Endothelial cell of umbilical vein (primary cell): Measurements from ENCODE around the gene DPP6. TPM values are rescaled to one million over a fixed set of nuclear protein-coding genes. Genes with fewer than 3 reads are reported as not detected.

Experiments used
- BruUV-seq: library from RNA; stranded (reverse); fragments of 400-500 nt; replicated peaks from 2 replicates; lab custom pipeline; 2021; lab: Mats Ljungman, UMichigan
- CTCF ChIA-PET: fragments of 300-600, 350-600 bp; sonication (Branson Sonifier 250); formaldehyde crosslinking; loops from one replicate; lab custom pipeline; 2021; ENCODE audit warnings: antibody characterized with exemption, inconsistent platforms; lab: Charles Lee
- POLR2A ChIA-PET: fragments of 300-600, 350-600 bp; sonication (Branson Sonifier 250); formaldehyde crosslinking; loops from one replicate; lab custom pipeline; 2021; ENCODE audit warnings: antibody characterized with exemption, inconsistent platforms; lab: Charles Lee
- DNase-seq: peaks from one replicate; pipeline ENCODE4 v3.0.0-alpha.2; 2011; ENCODE audit warnings: low read depth, low spot score
- FAIRE-seq: peaks from 2 replicates; lab custom pipeline; 2011; peaks lifted over from hg19 to GRCh38; lab: Jason Lieb, UNC
- H2AFZ ChIP-seq: 2 replicates; pipeline ENCODE4 v1.6.0; 2012; ENCODE audit warnings: low read depth, low read length, control low read depth, inconsistent platforms
- H3K27ac ChIP-seq: 2 replicates; pipeline ENCODE4 v1.5.1; 2011; ENCODE audit warnings: low read depth, mild to moderate bottlenecking, control low read depth, low read length, moderate library complexity; ENCODE audit not compliant: insufficient read depth
- H3K27me3 ChIP-seq, 2 experiments: 2 replicates each; pipeline versions ENCODE4 v1.6.0 to v1.6.1; 2011; ENCODE audit warnings: low read length in 2 of 2, mixed read lengths in 1 of 2; ENCODE audit not compliant: control insufficient read depth in 2 of 2, insufficient read depth in 2 of 2
- H3K36me3 ChIP-seq, 2 experiments: 2 replicates in 1 of 2; 3 replicates in 1 of 2; pipeline ENCODE4 v1.5.1; 2011; ENCODE audit warnings: low read length in 2 of 2, mild to moderate bottlenecking in 1 of 2, moderate library complexity in 1 of 2; ENCODE audit not compliant: control insufficient read depth in 2 of 2, insufficient read depth in 2 of 2; ENCODE audit errors: extremely low read depth in 1 of 2
- H3K4me1 ChIP-seq: 3 replicates; pipeline ENCODE4 v1.5.1; 2011; ENCODE audit warnings: mild to moderate bottlenecking, low read length; ENCODE audit not compliant: control insufficient read depth, insufficient read depth; ENCODE audit errors: extremely low read depth
- H3K4me2 ChIP-seq: 2 replicates; pipeline ENCODE4 v1.6.1; 2011; ENCODE audit warnings: low read length, control low read depth, mixed read lengths; ENCODE audit not compliant: insufficient read depth
- H3K4me3 ChIP-seq, 3 experiments: fragments of 200-600 bp in 1 of 3; sonication (generic), shearing (Covaris generic) in 1 of 3; replicated peaks in 1 of 3; 2 replicates each; pipeline ENCODE4 v1.5.1; 2011 to 2016; ENCODE audit warnings: control low read depth in 3 of 3, low read length in 3 of 3, mild to moderate bottlenecking in 2 of 3, inconsistent platforms in 1 of 3, low read depth in 1 of 3, moderate library complexity in 1 of 3; ENCODE audit not compliant: insufficient read depth in 1 of 3
- H3K79me2 ChIP-seq: 2 replicates; pipeline ENCODE4 v1.6.0; 2012; ENCODE audit warnings: low read length, inconsistent platforms; ENCODE audit not compliant: control insufficient read depth, insufficient read depth
- H3K9ac ChIP-seq: replicated peaks from 2 replicates; pipeline ENCODE3; 2011; ENCODE audit warnings: low read length, control low read depth; ENCODE audit not compliant: insufficient read depth; ENCODE audit errors: extremely low read depth
- H3K9me1 ChIP-seq: replicated peaks from 3 replicates; pipeline ENCODE4 v1.6.0; 2011; ENCODE audit warnings: mild to moderate bottlenecking, low read length; ENCODE audit not compliant: control insufficient read depth, insufficient read depth; ENCODE audit errors: extremely low read depth
- H3K9me3 ChIP-seq: replicated peaks from 2 replicates; pipeline ENCODE4 v1.5.1; 2012; ENCODE audit warnings: low read length, inconsistent platforms; ENCODE audit not compliant: control insufficient read depth, insufficient read depth
- H4K20me1 ChIP-seq: replicated peaks from 2 replicates; pipeline ENCODE3; 2011; ENCODE audit warnings: mild to moderate bottlenecking, low read length; ENCODE audit not compliant: control insufficient read depth, insufficient read depth; ENCODE audit errors: extremely low read depth
- FOS ChIP-seq: IDR thresholded peaks from 2 replicates; pipeline ENCODE4 v1.6.1; 2011; ENCODE audit warnings: mild to moderate bottlenecking, low read length, moderate library complexity, borderline replicate concordance; ENCODE audit not compliant: insufficient read depth
- GATA2 ChIP-seq: IDR thresholded peaks from 2 replicates; pipeline ENCODE4 v1.7.0; 2011; ENCODE audit warnings: low read depth, mild to moderate bottlenecking, moderate library complexity, mixed read lengths, low read length; ENCODE audit not compliant: insufficient read length, insufficient read depth
- JUN ChIP-seq: IDR thresholded peaks from 2 replicates; pipeline ENCODE4 v1.6.1; 2011; ENCODE audit warnings: borderline replicate concordance, low read depth; ENCODE audit not compliant: insufficient read length, insufficient read depth
- MYC ChIP-seq: IDR thresholded peaks from one replicate; pipeline ENCODE4 v1.6.1; 2011; ENCODE audit warnings: mild to moderate bottlenecking, low read depth, low read length
- POLR2A ChIP-seq: IDR thresholded peaks from 2 replicates; pipeline ENCODE4 v1.6.1; 2012; ENCODE audit warnings: low read depth, mild to moderate bottlenecking, control low read depth, low read length
- POLR2AphosphoS5 ChIP-seq: IDR thresholded peaks from 2 replicates; pipeline ENCODE4 v1.6.1; 2012; ENCODE audit warnings: low read depth, mild to moderate bottlenecking, control low read depth, low read length, moderate library complexity; ENCODE audit not compliant: insufficient read depth
- dilution Hi-C: fragments of 300-500 bp; cut with MboI; formaldehyde crosslinking; loops from one replicate; pipeline ENCODE4 v1.15.0; 2019; ENCODE audit warnings: low sequenced_read_pairs; ENCODE audit not compliant: extremely low pct_ligation_motif_present
- intact Hi-C: fragments of 100-400 bp; cut with micrococcal nuclease; formaldehyde crosslinking; loops from one replicate; pipeline ENCODE4 v1.10.0; 2022
- polyA plus RNA-seq, 4 experiments: library from polyadenylated mRNA; depleted of rRNA in 3 of 4; stranded (reverse) in 3 of 4; unstranded in 1 of 4; fragments of >200 nt; gene quantifications; 2 replicates each; pipeline versions ENCODE4 v1.2.1 to v1.2.3, GENCODE V29; 2011 to 2012; ENCODE audit warnings: missing spikeins in 1 of 4
- total RNA-seq: library from RNA; stranded (reverse); gene quantifications from 2 replicates; pipeline ENCODE4 v1.2.3, GENCODE V29; 2021
- TF ChIP-seq, protein P1 (sequence below), 2 donors: IDR thresholded peaks; 1 replicate in 1 of 2; 2 replicates in 1 of 2; pipeline ENCODE4 v1.5.1; 2011; ENCODE audit warnings: low read length in 2 of 2, mild to moderate bottlenecking in 2 of 2, moderate library complexity in 2 of 2, control low read depth in 1 of 2, inconsistent platforms in 1 of 2, low read depth in 1 of 2; ENCODE audit not compliant: insufficient read depth in 1 of 2; ENCODE audit errors: extremely low read depth in 1 of 2

Gene DPP6
- total and polyA plus RNA-seq, 2 donors (not counting 3 experiments of a cell fraction or from before 2014, with no cell fraction given), result not detected

DNA sequence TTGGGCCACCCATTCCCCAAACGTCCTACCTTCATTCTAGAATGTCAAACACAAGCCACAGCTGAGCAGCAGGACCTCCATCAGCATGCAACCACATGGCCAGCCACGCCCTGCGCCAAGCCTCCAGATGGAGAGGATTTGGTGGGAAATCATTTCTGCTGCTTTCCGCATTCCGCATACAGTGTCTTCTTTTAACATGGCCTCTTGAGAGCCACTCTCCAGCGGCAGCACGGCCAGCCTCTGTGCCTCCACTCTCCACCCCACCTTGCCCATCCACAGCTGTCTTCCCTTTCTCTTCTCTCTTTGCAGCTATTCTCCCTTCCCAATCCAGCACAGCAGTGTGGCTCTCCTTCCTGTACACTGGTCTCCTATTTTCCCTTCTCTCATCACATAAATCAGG lies 561.6 kb downstream of the DPP6 start:
- Histone ChIP-seq H3K4me3 (no peak overlapping the region), H3K9me3 (peaks cover 7% of the 10 kb centered on the region), H4K20me1 (no peaks in the 10 kb centered on the region), H3K4me1 (no peaks in the 10 kb centered on the region), H3K9me1 (no peaks in the 10 kb centered on the region), H3K27me3 (no peaks in the 10 kb centered on the region), H3K9ac (no peak overlapping the region), H3K27ac (no peak overlapping the region), H2AFZ (no peak overlapping the region), H3K4me2 (no peak overlapping the region), H3K79me2 (no peaks in the 10 kb centered on the region), H3K36me3 (no peaks in the 10 kb centered on the region)
- BruUV-seq, result no TSS peak
- dilution Hi-C loops (no loop called here), intact Hi-C loops (no loop called here)
- no peak for DNase-seq
- CTCF ChIA-PET, result no interaction called here
- no peak for TF ChIP-seq JUN
- TF ChIP-seq, protein P1, sequence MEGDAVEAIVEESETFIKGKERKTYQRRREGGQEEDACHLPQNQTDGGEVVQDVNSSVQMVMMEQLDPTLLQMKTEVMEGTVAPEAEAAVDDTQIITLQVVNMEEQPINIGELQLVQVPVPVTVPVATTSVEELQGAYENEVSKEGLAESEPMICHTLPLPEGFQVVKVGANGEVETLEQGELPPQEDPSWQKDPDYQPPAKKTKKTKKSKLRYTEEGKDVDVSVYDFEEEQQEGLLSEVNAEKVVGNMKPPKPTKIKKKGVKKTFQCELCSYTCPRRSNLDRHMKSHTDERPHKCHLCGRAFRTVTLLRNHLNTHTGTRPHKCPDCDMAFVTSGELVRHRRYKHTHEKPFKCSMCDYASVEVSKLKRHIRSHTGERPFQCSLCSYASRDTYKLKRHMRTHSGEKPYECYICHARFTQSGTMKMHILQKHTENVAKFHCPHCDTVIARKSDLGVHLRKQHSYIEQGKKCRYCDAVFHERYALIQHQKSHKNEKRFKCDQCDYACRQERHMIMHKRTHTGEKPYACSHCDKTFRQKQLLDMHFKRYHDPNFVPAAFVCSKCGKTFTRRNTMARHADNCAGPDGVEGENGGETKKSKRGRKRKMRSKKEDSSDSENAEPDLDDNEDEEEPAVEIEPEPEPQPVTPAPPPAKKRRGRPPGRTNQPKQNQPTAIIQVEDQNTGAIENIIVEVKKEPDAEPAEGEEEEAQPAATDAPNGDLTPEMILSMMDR (IDR thresholded peaks at IDR 0.05; ENCODE audit: extremely low read depth in 1 of 2, insufficient read depth in 1 of 2, low read depth in 1 of 2, low read length in 2 of 2), result no peak
- FAIRE-seq, result no peak
- POLR2A ChIA-PET, result no interaction called here

- Histone ChIP-seq H3K4me2 (no peak overlapping the region), H3K36me3 (no peaks in the 10 kb centered on the region), H3K9ac (no peak overlapping the region), H3K27me3 (no peaks in the 10 kb centered on the region), H3K4me1 (no peaks in the 10 kb centered on the region), H3K9me3 (peaks cover 12% of the 10 kb centered on the region), H4K20me1 (no peaks in the 10 kb centered on the region), H3K27ac (no peak overlapping the region), H3K9me1 (no peaks in the 10 kb centered on the region), H3K4me3 (no peak overlapping the region), H3K79me2 (no peaks in the 10 kb centered on the region), H2AFZ (no peak overlapping the region)
- BruUV-seq, result no TSS peak
- ChIA-PET POLR2A (no interaction called here), CTCF (no interaction called here)
- TF ChIP-seq GATA2 (no peak), FOS (no peak), POLR2AphosphoS5 (no peak), MYC (no peak), POLR2A (no peak)
- TF ChIP-seq, protein P1 (IDR thresholded peaks at IDR 0.05; ENCODE audit: extremely low read depth in 1 of 2, insufficient read depth in 1 of 2, low read depth in 1 of 2, low read length in 2 of 2), result no peak
- dilution Hi-C loops, result no loop called here
- intact Hi-C loops, result no loop called here
- DNase-seq (no peak), FAIRE-seq (no peak)
These were observed 568.0 kb downstream of the DPP6 start for GRCh38 chr7:154620141-154620755.
